Large intestine (tissue), 3 donors: ENCODE results near the gene DGKH. TPM values are rescaled to one million over a fixed set of nuclear protein-coding genes. Genes with fewer than 3 reads are reported as not detected.
A peak's percentile ranks its signal among the peaks of the same experiment; 100 is the strongest.

Source experiments
- DNase-seq, 2 donors: peaks; one replicate each; pipeline versions ENCODE4 v3.0.0 to v3.0.0-alpha.2; 2013
- H3K27ac ChIP-seq: one replicate; pipeline ENCODE4 v1.5.1; 2013; ENCODE audit warnings: low read length
- H3K27me3 ChIP-seq: 2 replicates; pipeline ENCODE4 v1.6.1; 2013; ENCODE audit warnings: low read length; ENCODE audit not compliant: control insufficient read depth, insufficient read depth
- H3K36me3 ChIP-seq: 2 replicates; pipeline ENCODE4 v1.6.1; 2013; ENCODE audit warnings: low read length; ENCODE audit not compliant: control insufficient read depth, insufficient read depth
- H3K4me1 ChIP-seq: one replicate; pipeline ENCODE4 v1.6.1; 2013; ENCODE audit warnings: low read length; ENCODE audit not compliant: control insufficient read depth, insufficient read depth
- H3K4me3 ChIP-seq: one replicate; pipeline ENCODE4 v1.5.1; 2013; ENCODE audit warnings: low read length
- H3K9me3 ChIP-seq: one replicate; pipeline ENCODE4 v1.6.1; 2013; ENCODE audit warnings: mild to moderate bottlenecking, low read depth, low read length, moderate library complexity; ENCODE audit not compliant: control insufficient read depth
- WGBS: methylation state at CpG from one replicate; pipeline ENCODE4 v1.1.5; 2013; ENCODE audit warnings: low lambda C conversion rate; ENCODE audit not compliant: insufficient coverage; 5-methylcytosine and 5-hydroxymethylcytosine counted together
- polyA plus RNA-seq: library from polyadenylated mRNA; unstranded; fragments of 120-200 nt; gene quantifications from one replicate; pipeline ENCODE4 v1.2.1, GENCODE V29; 2013

DGKH gene
- polyA plus RNA-seq, 1 donor, result 6.9 TPM

DNA sequence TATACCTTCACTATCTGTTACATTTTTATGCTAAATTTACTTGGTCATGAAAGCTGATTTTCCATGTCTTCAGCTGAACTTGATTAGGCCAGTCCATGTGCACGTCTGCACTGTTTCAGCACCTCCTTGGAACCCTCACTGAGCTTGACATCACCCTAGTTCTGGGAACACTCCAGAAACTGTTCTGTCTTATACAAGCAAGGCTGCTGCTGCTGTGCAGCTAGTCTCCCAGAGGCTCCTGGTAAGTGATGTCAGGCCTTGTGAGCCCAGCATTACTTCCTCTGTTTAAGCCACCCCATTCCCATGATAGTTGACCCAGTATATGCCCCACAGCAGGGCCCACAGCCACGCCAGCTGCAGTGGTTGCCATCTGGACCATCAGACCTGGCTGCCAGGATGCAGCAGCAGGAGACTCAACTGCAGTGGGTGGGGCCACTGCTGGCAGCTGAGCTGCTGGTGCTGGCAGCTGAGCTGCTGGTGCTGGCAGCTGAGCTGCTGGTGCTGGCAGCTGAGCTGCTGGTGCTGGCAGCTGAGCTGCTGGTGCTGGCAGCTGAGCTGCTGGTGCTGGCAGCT lies 133.0 kb downstream of the DGKH start:
- no CpG with 5 or more reads among the region's 2 CpGs for WGBS
- Histone ChIP-seq H3K27me3 (no peaks in the 10 kb centered on the region), H3K4me1 (no peaks in the 10 kb centered on the region), H3K4me3 (no peak overlapping the region), H3K9me3 (no peaks in the 10 kb centered on the region), H3K36me3 (peaks cover 3% of the 10 kb centered on the region), H3K27ac (no peak overlapping the region)
- DNase-seq, result no peak

- H3K27me3 ChIP-seq, result no peaks in the 10 kb centered on the region
Measured at GRCh38 chr13:42189061-42189460, 140.6 kb downstream of the DGKH start.

GRCh38 chr13:42190529-42190928 lies 142.1 kb downstream of the DGKH start:
- Histone ChIP-seq H3K36me3 (peaks cover 22% of the 10 kb centered on the region), H3K27me3 (no peaks in the 10 kb centered on the region), H3K4me1 (no peaks in the 10 kb centered on the region), H3K4me3 (no peak overlapping the region), H3K9me3 (no peaks in the 10 kb centered on the region), H3K27ac (no peak overlapping the region)
- 83% methylated on average over 1 of the region's 1 CpG for WGBS
- DNase-seq, result no peak

More at GRCh38 chr13:42189061-42189460, 140.6 kb downstream of the DGKH start:
- H3K4me3 ChIP-seq, result no peak overlapping the region
- 100% methylated on average over 2 of the region's 7 CpGs for WGBS
- H3K4me1 ChIP-seq, result no peaks in the 10 kb centered on the region
- peaks cover 13% of the 10 kb centered on the region for H3K36me3 ChIP-seq
- no peak for DNase-seq
- H3K27ac ChIP-seq, result no peak overlapping the region
- H3K9me3 ChIP-seq, result no peaks in the 10 kb centered on the region

DNA sequence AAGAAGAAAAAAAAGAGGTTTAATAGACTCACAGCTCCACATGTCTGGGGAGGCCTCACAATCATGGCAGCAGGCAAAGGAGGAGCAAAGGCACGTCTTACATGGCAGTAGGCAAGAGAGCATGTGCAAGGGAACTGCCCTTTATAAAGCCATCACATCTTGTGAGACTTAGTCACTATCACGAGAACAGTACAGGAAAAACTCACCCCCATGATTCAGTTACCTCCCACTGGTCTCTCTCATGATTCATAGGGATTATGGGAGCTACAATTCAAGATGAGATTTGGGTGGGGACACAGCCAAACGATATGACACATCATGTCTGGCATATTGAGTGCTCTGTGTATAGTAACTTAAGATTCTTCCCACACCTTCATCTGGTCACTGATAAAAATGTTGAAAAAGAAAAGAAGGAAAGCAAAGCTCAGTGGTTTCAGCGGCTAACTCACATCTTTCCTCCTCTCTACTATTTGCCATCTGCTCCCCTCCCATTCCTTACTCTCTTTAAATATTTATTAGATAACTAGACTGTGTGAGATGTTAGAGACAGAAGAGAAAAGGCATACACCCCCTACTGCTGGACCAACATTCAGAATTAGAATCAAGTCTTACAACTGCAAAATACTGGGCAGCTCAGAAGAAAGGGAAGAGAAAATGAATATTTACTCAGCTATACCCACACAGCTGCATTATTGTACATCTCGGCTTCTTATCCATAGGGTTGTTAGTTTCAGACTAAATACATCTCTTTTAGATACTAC lies 163.4 kb downstream of the DGKH start:
- Histone ChIP-seq H3K27ac (no peak overlapping the region), H3K27me3 (no peaks in the 10 kb centered on the region), H3K4me3 (no peak overlapping the region), H3K4me1 (no peaks in the 10 kb centered on the region), H3K9me3 (no peaks in the 10 kb centered on the region), H3K36me3 (peaks cover 16% of the 10 kb centered on the region)
- DNase-seq, result no peak
- 100% methylated on average over 1 of the region's 5 CpGs for WGBS

- no peaks in the 10 kb centered on the region for H3K9me3 ChIP-seq
- peaks cover 15% of the 10 kb centered on the region for H3K36me3 ChIP-seq
- H3K27ac ChIP-seq, result no peak overlapping the region
- H3K4me1 ChIP-seq, result no peaks in the 10 kb centered on the region
- no peak overlapping the region for H3K4me3 ChIP-seq
- no peaks in the 10 kb centered on the region for H3K27me3 ChIP-seq
- no peak for DNase-seq
- WGBS, result 94% methylated on average over 2 of the region's 4 CpGs
Measured at GRCh38 chr13:42214446-42214845, 166.0 kb downstream of the DGKH start.

- H3K9me3 ChIP-seq, result no peaks in the 10 kb centered on the region
- peak in 1 of 2 donors; percentile 21 for DNase-seq
- H3K36me3 ChIP-seq, result peaks cover 18% of the 10 kb centered on the region
- 60% methylated on average over 2 of the region's 6 CpGs for WGBS
- H3K4me3 ChIP-seq, result no peak overlapping the region
- no peaks in the 10 kb centered on the region for H3K4me1 ChIP-seq
- no peaks in the 10 kb centered on the region for H3K27me3 ChIP-seq
- H3K27ac ChIP-seq, result no peak overlapping the region
Measured at GRCh38 chr13:42215578-42216421, 167.4 kb downstream of the DGKH start.

GRCh38 chr13:42216422-42216735 lies 167.9 kb downstream of the DGKH start:
- Histone ChIP-seq H3K36me3 (peaks cover 18% of the 10 kb centered on the region), H3K4me3 (no peak overlapping the region), H3K4me1 (no peaks in the 10 kb centered on the region), H3K27me3 (no peaks in the 10 kb centered on the region), H3K9me3 (no peaks in the 10 kb centered on the region), H3K27ac (no peak overlapping the region)
- no CpG with 5 or more reads among the region's 1 CpG for WGBS
- DNase-seq, result no peak

DNA sequence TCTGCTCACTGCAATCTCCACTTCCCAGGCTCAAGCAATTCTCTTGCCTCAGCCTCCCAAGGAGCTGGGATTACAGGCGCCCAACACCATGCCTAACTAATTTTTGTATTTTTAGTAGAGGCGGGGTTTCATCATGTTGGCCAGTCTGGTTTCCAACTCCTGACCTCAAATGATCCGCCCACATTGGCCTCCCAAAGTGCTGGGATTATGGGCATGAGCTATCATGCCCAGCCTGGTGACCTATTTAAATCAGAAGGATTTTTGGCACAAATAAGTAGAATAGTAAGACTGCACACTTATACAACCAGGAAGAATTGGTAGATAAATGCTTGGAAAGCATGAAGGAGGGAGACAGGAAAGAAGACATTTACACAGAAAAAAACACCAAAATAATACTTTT lies 170.1 kb downstream of the DGKH start:
- no CpG with 5 or more reads among the region's 3 CpGs for WGBS
- Histone ChIP-seq H3K4me1 (no peaks in the 10 kb centered on the region), H3K27me3 (no peaks in the 10 kb centered on the region), H3K36me3 (peaks cover 15% of the 10 kb centered on the region), H3K9me3 (no peaks in the 10 kb centered on the region), H3K27ac (no peak overlapping the region), H3K4me3 (no peak overlapping the region)
- DNase-seq, result no peak

DNA sequence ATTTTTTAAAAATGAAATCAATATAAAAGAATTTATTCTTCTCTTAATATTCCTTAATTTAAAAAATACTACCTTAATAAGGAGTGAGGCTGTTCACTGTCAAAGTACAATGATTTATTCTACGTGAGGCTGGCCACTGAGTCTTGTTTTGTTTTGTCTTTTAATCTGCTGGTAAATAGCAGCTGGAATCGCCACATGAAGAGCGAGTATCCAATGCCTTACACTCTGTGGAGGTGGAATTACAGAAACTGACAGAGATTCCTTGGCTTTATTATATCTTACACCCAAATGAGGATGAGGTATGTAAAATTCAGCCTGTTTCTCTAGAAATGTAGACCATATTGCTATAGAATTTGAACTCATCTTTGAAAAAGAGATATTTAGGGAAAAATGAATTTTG lies 170.6 kb downstream of the DGKH start:
- Histone ChIP-seq H3K27ac (no peak overlapping the region), H3K36me3 (peaks cover 16% of the 10 kb centered on the region), H3K4me3 (no peak overlapping the region), H3K27me3 (no peaks in the 10 kb centered on the region), H3K4me1 (no peaks in the 10 kb centered on the region), H3K9me3 (no peaks in the 10 kb centered on the region)
- no peak for DNase-seq
- 80% methylated on average over 1 of the region's 3 CpGs for WGBS

- 100% methylated on average over 1 of the region's 1 CpG for WGBS
- Histone ChIP-seq H3K4me3 (no peak overlapping the region), H3K27me3 (no peaks in the 10 kb centered on the region), H3K27ac (no peak overlapping the region), H3K9me3 (no peaks in the 10 kb centered on the region), H3K4me1 (no peaks in the 10 kb centered on the region), H3K36me3 (peaks cover 15% of the 10 kb centered on the region)
- DNase-seq, result no peak
Measured at GRCh38 chr13:42219876-42220275, 171.4 kb downstream of the DGKH start.
